Mononuclear cell (primary cell): Measurements from ENCODE around the gene SLC4A2. TPM values are rescaled to one million over a fixed set of nuclear protein-coding genes. Genes with fewer than 3 reads are reported as not detected.

Experiments used
- H3K27me3 ChIP-seq: 2 replicates; pipeline ENCODE4 v1.6.0; 2011; ENCODE audit warnings: low read length, control low read depth; ENCODE audit not compliant: insufficient read depth
- H3K4me1 ChIP-seq: 2 replicates; pipeline ENCODE4 v1.5.1; 2011; ENCODE audit warnings: mild to moderate bottlenecking, low read length, control low read depth; ENCODE audit not compliant: insufficient read depth
- H3K4me3 ChIP-seq: 2 replicates; pipeline ENCODE4 v1.5.1; 2011; ENCODE audit warnings: mild to moderate bottlenecking, low read length, moderate library complexity
- H3K9me3 ChIP-seq: 2 replicates; pipeline ENCODE4 v1.5.1; 2011; ENCODE audit warnings: low read depth, mild to moderate bottlenecking, control low read depth, low read length
- total RNA-seq: library from RNA; depleted of rRNA; stranded (reverse); fragments of >200 nt; gene quantifications from one replicate; pipeline ENCODE4 v1.2.3, GENCODE V29; 2012

Gene SLC4A2
- total RNA-seq, 1 donor: 9.4 TPM

- H3K27me3 ChIP-seq: no peaks in the 10 kb centered on the region
- no peaks in the 10 kb centered on the region for H3K9me3 ChIP-seq
- H3K4me1 ChIP-seq: no peaks in the 10 kb centered on the region
- H3K4me3 ChIP-seq: no peak overlapping the region
These were observed 64.6 kb downstream of the SLC4A2 start for GRCh38 chr7:151123822-151124464.

- Histone ChIP-seq H3K27me3 (no peaks in the 10 kb centered on the region), H3K4me3 (no peak overlapping the region), H3K4me1 (no peaks in the 10 kb centered on the region), H3K9me3 (no peaks in the 10 kb centered on the region)
These were observed 65.1 kb downstream of the SLC4A2 start for GRCh38 chr7:151124481-151124880.

- Histone ChIP-seq H3K4me1 (no peaks in the 10 kb centered on the region), H3K27me3 (no peaks in the 10 kb centered on the region), H3K9me3 (no peaks in the 10 kb centered on the region), H3K4me3 (no peak overlapping the region)
These were observed 65.6 kb downstream of the SLC4A2 start for GRCh38 chr7:151124899-151125399.

- Histone ChIP-seq H3K4me1 (no peaks in the 10 kb centered on the region), H3K4me3 (no peak overlapping the region), H3K9me3 (no peaks in the 10 kb centered on the region), H3K27me3 (no peaks in the 10 kb centered on the region)
These were observed 66.1 kb downstream of the SLC4A2 start for GRCh38 chr7:151125470-151125845.

- no peaks in the 10 kb centered on the region for H3K4me1 ChIP-seq
- H3K9me3 ChIP-seq: no peaks in the 10 kb centered on the region
- H3K27me3 ChIP-seq: no peaks in the 10 kb centered on the region
- H3K4me3 ChIP-seq: no peak overlapping the region
These were observed 66.6 kb downstream of the SLC4A2 start for GRCh38 chr7:151125846-151126481.

Other genes with a start within 250 kb of the SLC4A2 start
- gene AOC1, start 207.1 kb upstream of the SLC4A2 start, total RNA-seq: 0.10 TPM
- 0.94 TPM for gene KCNH2, start 81.3 kb upstream of the SLC4A2 start, total RNA-seq
- 2.1 TPM for gene NOS3, start 68.6 kb upstream of the SLC4A2 start, total RNA-seq
- 3.6 TPM for gene ATG9B, start 35.1 kb upstream of the SLC4A2 start, total RNA-seq
- 21.5 TPM for gene ABCB8, start 31.1 kb upstream of the SLC4A2 start, total RNA-seq
- gene ASIC3, start 11.1 kb upstream of the SLC4A2 start, total RNA-seq: 0.84 TPM
- 3.7 TPM for gene CDK5, start 1.7 kb upstream of the SLC4A2 start, total RNA-seq
- 33.6 TPM for gene FASTK, start 21.2 kb downstream of the SLC4A2 start, total RNA-seq
- 20.0 TPM for gene TMUB1, start 23.9 kb downstream of the SLC4A2 start, total RNA-seq
- 23.6 TPM for gene AGAP3, start 26.9 kb downstream of the SLC4A2 start, total RNA-seq
- gene GBX1, start 108.1 kb downstream of the SLC4A2 start, total RNA-seq: not detected
- not detected for gene ASB10, start 127.7 kb downstream of the SLC4A2 start, total RNA-seq
- gene H2BK1, start 150.9 kb downstream of the SLC4A2 start, total RNA-seq: not detected
- 9.7 TPM for gene ABCF2, start 167.6 kb downstream of the SLC4A2 start, total RNA-seq
- gene CHPF2, start 172.9 kb downstream of the SLC4A2 start, total RNA-seq: 25.0 TPM
- gene SMARCD3, start 189.1 kb downstream of the SLC4A2 start, total RNA-seq: 35.8 TPM